Activated T-cell treated with anti-CD3 and anti-CD28 coated beads for 24 hours (primary cell): ENCODE data around the gene GNAT1.
"Not testable (repeated sequence)": the region's sequence is repeated elsewhere in the genome, so short reads cannot be mapped to it uniquely, and the experiment has no call there.

Experiments
- DNase-seq: peaks from one replicate; pipeline ENCODE4 v3.0.0-alpha.2; 2020; ENCODE audit warnings: low read depth

The GNAT1 gene

GRCh38 chr3:50222169-50222528, 30.7 kb downstream of the GNAT1 start:
- DNase-seq = no peak

GRCh38 chr3:50224639-50225038, 33.2 kb downstream of the GNAT1 start:
- DNase-seq = no peak

- DNase-seq = peak; percentile 34
These were observed 35.5 kb downstream of the GNAT1 start for GRCh38 chr3:50226888-50227389.

- peak; percentile 84 for DNase-seq
These were observed 36.2 kb downstream of the GNAT1 start for GRCh38 chr3:50227390-50228183.

GRCh38 chr3:50228184-50228763, 36.9 kb downstream of the GNAT1 start:
- not testable (repeated sequence) for DNase-seq

GRCh38 chr3:50229490-50229889, 38.1 kb downstream of the GNAT1 start:
- no peak for DNase-seq

- DNase-seq = no peak
These were observed 38.8 kb downstream of the GNAT1 start for GRCh38 chr3:50230104-50230793.

- DNase-seq = no peak
These were observed 39.4 kb downstream of the GNAT1 start for GRCh38 chr3:50230794-50231125.

GRCh38 chr3:50231581-50231980, 40.2 kb downstream of the GNAT1 start:
- DNase-seq = no peak

- DNase-seq = no peak
These were observed 40.9 kb downstream of the GNAT1 start for GRCh38 chr3:50232303-50232702.

- no peak for DNase-seq
These were observed 41.8 kb downstream of the GNAT1 start for GRCh38 chr3:50233176-50233575.

- peak; percentile 98 for DNase-seq
These were observed 44.5 kb downstream of the GNAT1 start, which contains the start of gene GNAI2 for GRCh38 chr3:50235716-50236483. GNAI2 (plus strand) TSS chr3:50236204; CDS start chr3:50236336, 132 bp downstream.

GRCh38 chr3:50236484-50237132, 45.2 kb downstream of the GNAT1 start:
- no peak for DNase-seq

- DNase-seq = no peak
These were observed 45.8 kb downstream of the GNAT1 start for GRCh38 chr3:50237133-50237651.

GRCh38 chr3:50237754-50238548, 46.5 kb downstream of the GNAT1 start:
- peak; percentile 81 for DNase-seq

GRCh38 chr3:50238549-50239026, 47.2 kb downstream of the GNAT1 start:
- no peak for DNase-seq

GRCh38 chr3:50239649-50240048, 48.2 kb downstream of the GNAT1 start:
- no peak for DNase-seq

- DNase-seq = no peak
These were observed 49.8 kb downstream of the GNAT1 start for GRCh38 chr3:50241163-50241562.

GRCh38 chr3:50241713-50242380, 50.4 kb downstream of the GNAT1 start:
- DNase-seq = no peak

GRCh38 chr3:50242381-50242770, 51.0 kb downstream of the GNAT1 start:
- DNase-seq = no peak
